Esophagus squamous epithelium (tissue), 4 donors: ENCODE results near the gene SEMA3F.

Experiments
- POLR2A ChIP-seq, 4 donors: fragments of 450-650 bp; IDR thresholded peaks; one replicate each; pipeline ENCODE4 v1.6.1; 2017; ENCODE audit warnings: antibody characterized with exemption in 4 of 4, mild to moderate bottlenecking in 4 of 4, moderate library complexity in 3 of 4
- TF ChIP-seq, protein P1 (sequence below), 6 experiments: fragments of 450-650 bp in 4 of 6; fragments of 200-600 bp in 2 of 6; sonication (generic) in 2 of 6; IDR thresholded peaks; one replicate each; pipeline ENCODE4 v1.5.1; 2016 to 2019; ENCODE audit warnings: antibody characterized with exemption in 6 of 6, mild to moderate bottlenecking in 4 of 6, moderate library complexity in 4 of 6

DNA sequence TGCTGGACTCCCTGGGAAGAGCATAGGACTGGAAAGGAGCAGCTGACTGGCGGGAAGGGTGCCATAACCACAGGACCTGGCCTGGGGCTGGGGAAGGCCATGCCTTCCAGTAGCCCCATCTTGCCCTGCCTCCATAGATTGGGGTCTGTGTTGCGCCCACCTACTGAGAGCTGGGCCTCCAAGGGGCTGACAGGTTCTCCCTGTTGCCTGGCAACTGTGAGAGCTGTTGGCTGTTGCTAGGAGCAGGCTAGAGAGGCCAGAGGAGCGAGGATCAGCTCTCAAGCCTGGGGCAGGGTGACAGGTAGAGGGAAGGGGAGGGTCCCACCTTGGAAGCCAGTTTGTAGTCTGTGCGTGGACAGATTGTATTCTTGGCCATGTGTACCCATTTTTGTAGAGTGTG is 78.1 kb downstream of the SEMA3F start:
- no peak for TF ChIP-seq POLR2A (IDR thresholded peaks at IDR 0.05)
- TF ChIP-seq, protein P1, sequence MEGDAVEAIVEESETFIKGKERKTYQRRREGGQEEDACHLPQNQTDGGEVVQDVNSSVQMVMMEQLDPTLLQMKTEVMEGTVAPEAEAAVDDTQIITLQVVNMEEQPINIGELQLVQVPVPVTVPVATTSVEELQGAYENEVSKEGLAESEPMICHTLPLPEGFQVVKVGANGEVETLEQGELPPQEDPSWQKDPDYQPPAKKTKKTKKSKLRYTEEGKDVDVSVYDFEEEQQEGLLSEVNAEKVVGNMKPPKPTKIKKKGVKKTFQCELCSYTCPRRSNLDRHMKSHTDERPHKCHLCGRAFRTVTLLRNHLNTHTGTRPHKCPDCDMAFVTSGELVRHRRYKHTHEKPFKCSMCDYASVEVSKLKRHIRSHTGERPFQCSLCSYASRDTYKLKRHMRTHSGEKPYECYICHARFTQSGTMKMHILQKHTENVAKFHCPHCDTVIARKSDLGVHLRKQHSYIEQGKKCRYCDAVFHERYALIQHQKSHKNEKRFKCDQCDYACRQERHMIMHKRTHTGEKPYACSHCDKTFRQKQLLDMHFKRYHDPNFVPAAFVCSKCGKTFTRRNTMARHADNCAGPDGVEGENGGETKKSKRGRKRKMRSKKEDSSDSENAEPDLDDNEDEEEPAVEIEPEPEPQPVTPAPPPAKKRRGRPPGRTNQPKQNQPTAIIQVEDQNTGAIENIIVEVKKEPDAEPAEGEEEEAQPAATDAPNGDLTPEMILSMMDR (IDR thresholded peaks at IDR 0.05): no peak
